Muscle layer of duodenum (tissue), 2 donors: ENCODE data around the gene ZKSCAN3.
"Not testable (repeated sequence)": the region's sequence is repeated elsewhere in the genome, so short reads cannot be mapped to it uniquely, and the experiment has no call there.

Experiments used
- H3K27ac ChIP-seq: one replicate; pipeline ENCODE4 v1.7.0; 2013; ENCODE audit warnings: mild to moderate bottlenecking, low read length
- H3K27me3 ChIP-seq: one replicate; pipeline ENCODE4 v1.7.0; 2013; ENCODE audit warnings: low read depth, mild to moderate bottlenecking, control low read depth, low read length
- H3K36me3 ChIP-seq, 2 donors: one replicate each; pipeline ENCODE4 v1.7.0; 2013; ENCODE audit warnings: low read length in 2 of 2, control low read depth in 1 of 2, mild to moderate bottlenecking in 1 of 2; ENCODE audit not compliant: insufficient read depth in 2 of 2, control insufficient read depth in 1 of 2
- H3K4me1 ChIP-seq, 2 donors: one replicate each; pipeline ENCODE4 v1.7.0; 2013; ENCODE audit warnings: low read length in 2 of 2, mild to moderate bottlenecking in 2 of 2, control low read depth in 1 of 2, moderate library complexity in 1 of 2; ENCODE audit not compliant: insufficient read depth in 2 of 2, control insufficient read depth in 1 of 2
- H3K4me3 ChIP-seq, 2 donors: one replicate each; pipeline ENCODE4 v1.7.0; 2013; ENCODE audit warnings: low read length in 2 of 2, low read depth in 1 of 2, mild to moderate bottlenecking in 1 of 2
- H3K9me3 ChIP-seq, 2 donors: one replicate each; pipeline ENCODE4 v1.7.0; 2013; ENCODE audit warnings: low read length in 2 of 2, control low read depth in 1 of 2, mild to moderate bottlenecking in 1 of 2; ENCODE audit not compliant: control insufficient read depth in 1 of 2
- donor health status: healthy.

The ZKSCAN3 gene

DNA sequence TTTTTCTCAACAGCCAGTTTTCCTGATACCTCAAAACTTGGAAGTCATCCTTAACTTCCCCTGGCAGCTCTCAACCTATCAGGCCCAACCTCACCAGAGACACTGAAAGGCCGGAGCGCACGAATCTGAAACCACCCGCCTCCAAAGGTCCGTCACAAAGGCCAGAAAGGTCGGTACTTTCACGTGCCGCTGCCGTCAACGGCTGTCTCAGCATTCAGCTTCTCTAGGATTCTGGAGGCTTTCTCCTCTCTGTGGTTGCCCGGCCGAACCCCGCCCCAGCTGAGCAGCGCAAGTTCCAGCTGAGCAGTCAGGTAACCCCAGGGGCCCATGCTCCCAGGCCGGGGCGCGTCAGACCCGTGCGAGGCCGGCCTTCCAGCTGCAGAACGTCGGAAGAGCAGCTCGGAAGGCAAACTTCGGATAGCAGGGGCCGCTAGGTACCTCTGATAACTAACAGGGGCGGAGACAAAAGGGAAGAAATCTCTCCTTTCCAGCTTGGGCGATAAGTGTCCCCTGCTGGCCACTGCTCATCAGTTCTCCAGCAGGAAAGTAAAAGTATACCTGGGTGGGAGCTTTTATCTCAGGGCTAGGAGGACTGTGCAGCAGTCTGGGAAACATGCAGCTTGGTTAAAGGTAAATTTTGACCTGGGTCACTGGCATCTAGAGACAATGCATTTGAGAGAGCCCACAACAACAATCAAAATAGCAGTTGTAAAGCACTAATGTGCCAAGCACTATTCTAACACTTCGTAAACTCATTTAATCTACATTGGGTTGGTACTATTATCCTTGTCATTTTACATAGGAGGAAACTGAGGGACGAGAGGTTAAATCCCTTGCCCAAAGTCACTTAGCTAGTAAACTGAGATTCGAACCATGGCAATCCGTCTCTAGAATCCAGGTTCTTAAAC, 33.7 kb downstream of the ZKSCAN3 start:
- H3K9me3 ChIP-seq = no peaks in the 10 kb centered on the region
- peaks cover 0 to 8% of the 10 kb centered on the region in 2 donors for H3K4me1 ChIP-seq
- peak overlapping the region; percentile 66 to 71 for H3K4me3 ChIP-seq
- no peaks in the 10 kb centered on the region for H3K27me3 ChIP-seq
- peak overlapping the region; percentile 74 for H3K27ac ChIP-seq
- H3K36me3 ChIP-seq = peaks cover 18 to 25% of the 10 kb centered on the region in 2 donors

DNA sequence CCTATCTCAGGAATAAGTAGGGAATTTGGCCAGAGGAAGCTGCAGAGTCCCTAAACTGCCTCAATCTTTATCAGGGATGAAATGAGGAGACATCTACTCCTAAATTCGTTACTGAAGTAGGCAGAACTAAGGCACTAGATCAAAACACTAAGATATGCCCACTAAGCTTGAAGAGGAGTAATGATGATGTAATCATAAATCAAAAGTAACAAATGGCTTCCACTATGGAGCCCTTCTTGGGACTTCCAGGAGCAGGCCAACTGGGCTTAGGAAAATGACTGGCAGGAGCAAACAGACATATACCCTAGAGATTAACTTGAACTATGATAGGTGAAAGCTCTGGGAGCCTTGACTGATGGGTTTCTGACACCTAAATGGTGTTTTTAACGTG, 34.4 kb downstream of the ZKSCAN3 start:
- H3K27ac ChIP-seq = peak overlapping the region; percentile 74
- H3K27me3 ChIP-seq = no peaks in the 10 kb centered on the region
- H3K4me3 ChIP-seq = no peak overlapping the region
- H3K36me3 ChIP-seq = peaks cover 24 to 31% of the 10 kb centered on the region in 2 donors
- peaks cover 0 to 8% of the 10 kb centered on the region in 2 donors for H3K4me1 ChIP-seq
- no peaks in the 10 kb centered on the region for H3K9me3 ChIP-seq

DNA sequence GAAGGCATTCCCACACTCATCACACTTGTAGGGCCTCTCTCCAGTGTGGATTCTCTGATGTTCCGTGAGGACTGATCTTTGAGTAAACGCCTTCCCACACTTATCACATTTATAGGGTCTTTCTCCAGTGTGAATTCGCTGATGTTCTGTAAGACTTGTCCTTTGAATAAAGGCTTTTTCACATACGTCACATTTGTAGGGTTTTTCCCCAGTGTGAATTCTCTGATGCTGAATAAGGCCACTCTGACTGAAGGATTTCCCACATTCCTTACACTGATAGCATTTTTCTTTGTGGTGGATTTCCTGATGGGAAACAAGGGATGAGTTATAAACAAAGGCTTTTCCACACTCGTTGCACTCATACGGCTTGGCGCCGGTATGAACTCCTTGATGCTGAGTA, 40.9 kb downstream of the ZKSCAN3 start:
- Histone ChIP-seq H3K27me3 (no peaks in the 10 kb centered on the region), H3K4me3 (no peak overlapping the region), H3K36me3 (peaks cover 40 to 46% of the 10 kb centered on the region in 2 donors), H3K9me3 (no peaks in the 10 kb centered on the region), H3K27ac (no peak overlapping the region), H3K4me1 (no peaks in the 10 kb centered on the region)

GRCh38 chr6:28393912-28394662, 44.3 kb downstream of the ZKSCAN3 start:
- peaks cover 0 to 16% of the 10 kb centered on the region in 2 donors for H3K4me1 ChIP-seq
- no peaks in the 10 kb centered on the region for H3K27me3 ChIP-seq
- no peaks in the 10 kb centered on the region for H3K9me3 ChIP-seq
- peaks cover 26 to 42% of the 10 kb centered on the region in 2 donors for H3K36me3 ChIP-seq
- no peak overlapping the region for H3K27ac ChIP-seq
- H3K4me3 ChIP-seq = no peak overlapping the region

DNA sequence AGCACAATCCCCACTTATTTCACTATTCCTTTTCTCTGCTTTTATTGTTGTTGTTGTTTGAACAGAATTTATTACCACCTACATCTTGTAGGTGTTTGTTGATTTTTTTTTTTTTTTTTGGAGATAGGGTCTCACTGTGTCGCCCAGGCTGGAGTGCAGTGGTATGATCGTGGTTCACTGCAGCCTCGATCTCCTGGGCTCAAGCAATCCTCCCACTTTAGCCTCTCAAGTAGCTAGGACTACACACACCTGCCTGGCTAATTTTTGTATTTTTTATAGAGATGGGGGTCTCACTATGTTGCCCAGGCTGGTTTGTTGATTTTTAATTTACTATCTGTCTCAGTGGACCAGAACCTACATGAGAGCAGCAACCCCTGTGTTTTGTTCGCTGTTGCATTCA, 46.2 kb downstream of the ZKSCAN3 start:
- peaks cover 15 to 25% of the 10 kb centered on the region in 2 donors for H3K36me3 ChIP-seq

DNA sequence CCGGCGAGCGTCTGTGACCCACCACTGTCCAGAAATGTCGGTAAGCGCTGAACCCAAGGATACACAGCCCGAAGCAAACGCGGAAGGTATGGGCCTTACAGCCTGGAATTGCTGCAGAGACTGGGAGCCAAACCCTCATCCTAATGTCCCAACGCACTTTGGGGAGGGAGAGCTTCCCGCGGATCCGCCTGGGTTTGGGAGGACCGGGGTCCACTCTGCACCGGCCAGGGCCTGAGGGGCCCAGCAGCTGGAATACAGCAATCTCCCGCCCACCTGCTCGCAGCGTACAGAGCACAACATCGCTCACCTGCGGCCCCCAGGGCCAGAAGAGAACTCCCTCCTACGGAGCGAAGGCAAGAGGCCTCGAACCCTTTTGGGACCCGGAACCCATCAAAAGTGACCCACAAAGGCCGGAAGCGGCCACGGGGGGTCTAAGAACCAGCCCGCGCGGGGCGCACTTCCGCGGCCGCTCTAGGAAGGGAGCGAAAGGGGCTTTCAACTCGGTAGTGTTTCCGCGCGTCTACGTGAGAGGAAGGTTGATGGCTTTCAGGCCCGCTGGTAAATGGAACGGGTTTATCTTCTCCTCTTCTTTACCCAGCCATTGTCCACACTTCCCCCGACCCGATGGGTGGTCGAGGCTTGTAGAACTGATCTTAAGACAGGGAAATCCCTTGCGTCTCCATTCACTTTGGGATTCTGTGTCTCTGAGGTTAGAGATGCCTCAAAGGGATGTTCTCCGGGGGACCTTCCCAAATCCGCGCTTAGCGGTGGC, 49.8 kb downstream of the ZKSCAN3 start, which contains the start of gene ZSCAN12:
ZSCAN12 (minus strand) TSS at position 398 of the 772 bp plus-strand sequence. CDS start 1,342 bp downstream, outside the sequence.
- H3K4me1 ChIP-seq = peaks cover 0 to 19% of the 10 kb centered on the region in 2 donors
- no peaks in the 10 kb centered on the region for H3K27me3 ChIP-seq
- H3K36me3 ChIP-seq = peaks cover 0 to 7% of the 10 kb centered on the region in 2 donors
- H3K27ac ChIP-seq = peak within 1 kb of the TSS; percentile 40
- peak within 1 kb of the TSS; percentile 97 to 98 for H3K4me3 ChIP-seq
- no peaks in the 10 kb centered on the region for H3K9me3 ChIP-seq

More for the DNA sequence above, 46.2 kb downstream of the ZKSCAN3 start:
- Histone ChIP-seq H3K4me3 (no peak overlapping the region), H3K9me3 (no peaks in the 10 kb centered on the region), H3K27ac (no peak overlapping the region), H3K27me3 (no peaks in the 10 kb centered on the region), H3K4me1 (peaks cover 0 to 19% of the 10 kb centered on the region in 2 donors)

- Histone ChIP-seq H3K36me3 (peaks cover 0 to 7% of the 10 kb centered on the region in 2 donors), H3K4me1 (peaks cover 0 to 19% of the 10 kb centered on the region in 2 donors), H3K27me3 (no peaks in the 10 kb centered on the region), H3K9me3 (no peaks in the 10 kb centered on the region), H3K4me3 (peak overlapping the region; percentile 97 to 98), H3K27ac (peak overlapping the region; percentile 40)
These were observed 50.3 kb downstream of the ZKSCAN3 start for GRCh38 chr6:28400122-28400451.

- no peak overlapping the region for H3K27ac ChIP-seq
- H3K4me3 ChIP-seq = no peak overlapping the region
- no peaks in the 10 kb centered on the region for H3K9me3 ChIP-seq
- H3K4me1 ChIP-seq = peaks cover 0 to 19% of the 10 kb centered on the region in 2 donors
- peaks cover 0 to 7% of the 10 kb centered on the region in 2 donors for H3K36me3 ChIP-seq
- no peaks in the 10 kb centered on the region for H3K27me3 ChIP-seq
These were observed 51.4 kb downstream of the ZKSCAN3 start for GRCh38 chr6:28401172-28401571.

- Histone ChIP-seq H3K9me3 (no peaks in the 10 kb centered on the region), H3K4me3 (no peak overlapping the region), H3K36me3 (no peaks in the 10 kb centered on the region), H3K27ac (no peak overlapping the region), H3K27me3 (peaks cover 3% of the 10 kb centered on the region), H3K4me1 (peaks cover 0 to 16% of the 10 kb centered on the region in 2 donors)
These were observed 52.5 kb downstream of the ZKSCAN3 start for GRCh38 chr6:28402197-28402596.

GRCh38 chr6:28403923-28404322, 54.2 kb downstream of the ZKSCAN3 start:
- not testable (repeated sequence) for H3K27me3 ChIP-seq, H3K27ac ChIP-seq, H3K4me3 ChIP-seq, H3K36me3 ChIP-seq, H3K4me1 ChIP-seq, H3K9me3 ChIP-seq

DNA sequence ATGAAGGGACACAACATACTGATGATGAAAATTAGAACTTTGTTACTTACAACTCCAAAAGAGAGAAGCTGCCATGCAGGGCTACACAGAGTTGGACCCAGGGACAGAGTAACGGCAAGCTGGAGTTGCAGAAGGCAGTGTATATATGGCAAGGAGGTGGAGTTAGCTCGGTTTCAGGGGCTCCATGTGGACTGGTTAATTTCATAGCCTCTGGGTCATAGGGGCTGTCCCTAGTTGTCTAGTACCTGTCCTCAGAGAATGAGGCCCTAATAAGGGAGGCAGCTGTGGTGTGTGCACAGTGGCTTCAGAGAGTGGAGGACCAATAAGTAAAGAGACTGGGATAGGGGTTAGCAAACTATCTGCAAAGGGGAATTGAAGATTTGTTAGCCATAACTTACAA, 57.7 kb downstream of the ZKSCAN3 start:
- H3K9me3 ChIP-seq = no peaks in the 10 kb centered on the region
- no peaks in the 10 kb centered on the region for H3K4me1 ChIP-seq
- no peaks in the 10 kb centered on the region for H3K36me3 ChIP-seq
- no peak overlapping the region for H3K27ac ChIP-seq
- peaks cover 7% of the 10 kb centered on the region for H3K27me3 ChIP-seq
- H3K4me3 ChIP-seq = no peak overlapping the region
